Glomerular endothelial cell (primary cell): ENCODE results near the gene HTT. TPM values are rescaled to one million over a fixed set of nuclear protein-coding genes. Genes with fewer than 3 reads are reported as not detected.

ENCODE experiments used
- DNase-seq: peaks from one replicate; pipeline ENCODE4 v3.0.0-alpha.2; 2011; ENCODE audit warnings: low read depth, low spot score; ENCODE audit errors: extremely low read depth
- total RNA-seq: library from RNA; depleted of rRNA; stranded (reverse); fragments of >200 nt; gene quantifications from 2 replicates; pipeline ENCODE4 v1.2.3, GENCODE V29; 2015

HTT gene
- total RNA-seq, 1 donor from 2014 or later: 86.8 TPM

DNA sequence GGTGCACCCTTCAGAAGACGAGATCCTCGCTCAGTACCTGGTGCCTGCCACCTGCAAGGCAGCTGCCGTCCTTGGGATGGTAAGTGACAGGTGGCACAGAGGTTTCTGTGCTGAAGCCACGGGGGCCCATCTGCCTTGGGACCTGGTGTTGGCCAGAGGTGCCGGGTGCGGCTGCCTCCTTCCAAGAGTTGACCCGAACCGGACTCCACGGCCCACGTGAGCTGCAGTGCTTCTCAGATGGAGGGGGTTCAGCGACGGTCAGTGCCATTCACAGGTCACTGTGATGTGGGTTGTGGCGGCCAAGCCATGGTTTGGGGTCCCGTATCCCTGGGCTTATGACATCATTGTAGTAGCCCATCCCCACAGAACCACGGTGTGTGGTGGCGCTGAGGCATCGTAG lies 155.5 kb downstream of the HTT start:
- no peak for DNase-seq

DNA sequence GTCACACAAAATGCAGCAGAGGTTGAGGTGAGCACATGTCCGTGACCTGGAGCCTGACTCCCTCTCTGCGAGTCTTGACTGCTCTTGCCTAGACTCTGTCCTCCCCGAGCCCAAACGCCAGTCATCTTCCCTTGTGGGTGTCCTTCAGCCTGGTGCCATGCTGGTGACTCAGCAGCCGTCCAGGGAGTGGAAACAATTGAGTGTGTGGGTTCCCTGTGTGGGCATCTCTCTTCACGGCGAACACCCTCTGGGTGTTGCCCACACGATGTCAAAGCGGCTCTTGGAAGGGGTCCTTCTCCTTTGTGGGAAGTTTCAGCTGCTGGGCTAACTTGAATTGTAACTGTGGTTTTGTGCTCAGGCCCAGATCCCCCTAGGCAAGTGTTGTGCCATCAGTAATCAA lies 157.0 kb downstream of the HTT start:
- DNase-seq: no peak

DNA sequence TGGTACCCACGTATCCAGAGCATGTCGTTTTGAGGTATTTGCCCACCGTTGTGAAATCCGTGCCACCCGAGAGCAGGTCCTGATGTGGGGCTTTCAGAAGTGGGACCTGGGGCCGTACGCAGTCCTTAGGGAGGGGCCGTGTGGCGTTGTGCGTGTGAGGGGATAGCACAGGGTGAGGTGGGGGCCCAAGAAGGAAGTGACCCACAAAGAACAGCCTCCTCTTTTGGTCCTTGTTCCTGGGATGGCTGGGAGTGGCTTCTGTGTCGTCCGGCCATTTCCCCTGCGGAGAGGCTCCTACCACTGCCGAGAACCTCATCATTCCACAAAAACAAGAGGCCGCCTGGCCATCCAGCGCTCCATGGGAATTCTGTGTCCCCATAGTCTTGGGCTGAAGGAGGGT lies 157.5 kb downstream of the HTT start:
- DNase-seq: no peak

DNA sequence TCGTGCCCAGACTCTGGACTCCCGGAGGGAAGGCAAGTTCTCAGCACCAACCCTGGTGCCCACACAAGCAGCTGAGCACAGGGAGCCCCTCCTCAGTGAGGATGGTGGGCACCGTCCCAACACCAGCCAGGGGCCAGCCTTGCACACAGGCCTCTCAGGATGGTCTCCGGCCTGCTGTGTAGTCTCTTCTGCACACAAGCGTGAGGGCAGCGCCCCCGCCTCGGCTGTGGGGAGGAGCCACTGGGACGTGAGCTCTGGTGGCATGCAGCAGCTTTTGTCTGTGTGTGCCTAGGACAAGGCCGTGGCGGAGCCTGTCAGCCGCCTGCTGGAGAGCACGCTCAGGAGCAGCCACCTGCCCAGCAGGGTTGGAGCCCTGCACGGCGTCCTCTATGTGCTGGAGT lies 158.4 kb downstream of the HTT start:
- DNase-seq: no peak

DNA sequence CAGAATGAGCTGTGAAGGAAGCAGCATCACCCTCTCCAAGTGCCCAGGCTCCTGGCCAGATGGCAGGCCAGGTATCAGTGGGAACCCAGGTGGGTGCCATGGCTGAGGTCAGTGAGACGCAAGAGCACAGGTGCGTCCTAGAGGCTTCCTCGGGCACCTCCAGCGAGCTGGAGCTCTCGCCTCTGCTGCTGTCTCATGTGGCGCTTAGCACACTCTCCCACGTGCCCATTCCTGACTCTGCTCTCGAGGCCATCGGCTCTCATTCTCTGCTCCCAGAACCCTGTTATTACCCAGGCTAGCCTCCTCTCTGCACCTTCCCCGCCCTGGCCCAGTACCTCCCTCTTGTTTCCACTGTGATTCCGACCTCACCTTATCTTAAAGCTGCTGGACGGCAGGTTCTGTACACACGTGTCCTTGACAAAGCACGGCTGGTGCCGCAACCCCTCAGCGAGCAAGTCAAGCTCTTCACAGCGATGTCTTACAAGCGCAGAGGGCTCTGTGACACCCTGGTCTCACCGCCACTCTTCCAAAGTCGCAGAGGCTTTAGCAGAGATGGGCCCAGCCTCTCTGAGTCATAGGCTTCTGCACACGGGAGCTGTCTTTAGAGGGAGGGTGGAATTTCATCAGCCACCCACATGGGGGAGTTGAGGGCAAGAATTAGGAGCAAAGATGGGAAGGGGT lies 159.1 kb downstream of the HTT start:
- DNase-seq: no peak

DNA sequence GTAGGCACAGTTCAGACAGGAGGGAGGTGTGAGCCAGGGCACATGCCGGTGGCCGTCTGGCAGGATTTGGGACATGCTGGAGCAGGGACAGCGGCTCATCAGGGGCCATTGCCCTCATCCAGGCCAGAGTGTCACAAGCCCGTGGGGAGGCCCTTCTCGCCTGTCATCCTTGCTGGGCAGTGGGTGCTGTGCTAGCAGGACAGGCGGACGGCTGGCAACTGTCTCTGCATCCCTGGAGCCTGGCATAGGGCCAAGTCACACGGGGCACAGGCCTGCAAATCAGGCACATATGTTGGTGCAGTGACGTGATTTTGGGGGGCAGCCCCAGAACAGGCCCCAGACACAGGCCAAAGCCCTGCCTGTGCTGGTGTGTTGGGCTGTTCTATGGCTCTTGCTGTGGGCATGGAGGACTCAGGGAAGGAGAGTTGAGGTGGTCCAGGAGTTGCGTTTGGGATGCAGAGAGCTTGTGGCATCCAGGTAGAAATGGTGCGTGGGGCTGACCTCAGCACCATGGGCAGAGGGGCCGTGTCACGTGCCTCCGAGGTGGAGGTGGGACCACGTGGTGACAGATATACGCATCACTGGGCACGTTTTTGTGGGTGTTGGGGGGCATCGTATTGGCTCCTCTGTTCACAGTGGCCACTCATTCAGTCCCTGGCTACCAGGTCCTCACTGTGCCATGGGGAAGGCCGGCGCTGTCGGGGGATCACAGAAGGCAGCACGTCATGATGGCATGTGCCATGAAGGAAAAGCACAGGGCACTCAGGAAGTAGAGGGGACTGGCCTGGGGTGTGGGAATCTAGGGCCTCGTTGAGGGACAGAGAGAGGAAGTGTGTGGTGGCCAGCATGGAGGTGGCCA lies 159.9 kb downstream of the HTT start:
- no peak for DNase-seq

DNA sequence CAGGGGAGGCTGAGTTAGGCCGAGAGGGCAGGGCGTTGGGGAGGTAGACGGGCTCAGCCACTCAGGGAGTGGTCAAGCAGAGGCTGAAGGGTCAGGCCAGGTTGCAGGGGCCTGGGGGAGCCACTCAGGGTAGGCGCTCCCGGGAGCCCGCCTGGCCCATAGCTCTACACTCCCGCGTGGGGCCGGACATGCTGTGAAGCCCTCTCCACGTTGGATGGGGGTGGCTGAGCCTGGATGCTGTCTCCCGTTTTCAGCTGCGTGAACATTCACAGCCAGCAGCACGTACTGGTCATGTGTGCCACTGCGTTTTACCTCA lies 160.5 kb downstream of the HTT start:
- DNase-seq: no peak

DNA sequence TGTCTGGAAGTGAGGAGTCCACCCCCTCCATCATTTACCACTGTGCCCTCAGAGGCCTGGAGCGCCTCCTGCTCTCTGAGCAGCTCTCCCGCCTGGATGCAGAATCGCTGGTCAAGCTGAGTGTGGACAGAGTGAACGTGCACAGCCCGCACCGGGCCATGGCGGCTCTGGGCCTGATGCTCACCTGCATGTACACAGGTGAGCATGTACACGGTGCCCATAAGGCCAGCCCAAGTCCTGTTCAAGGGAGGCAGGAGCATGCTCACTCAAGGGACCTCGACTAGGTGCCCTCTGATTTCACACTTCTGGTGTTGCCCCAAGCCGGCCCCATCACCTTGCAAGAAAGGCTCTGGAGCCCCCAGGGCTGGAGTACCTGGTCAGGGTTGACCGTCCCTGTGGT lies 161.1 kb downstream of the HTT start:
- no peak for DNase-seq

DNA sequence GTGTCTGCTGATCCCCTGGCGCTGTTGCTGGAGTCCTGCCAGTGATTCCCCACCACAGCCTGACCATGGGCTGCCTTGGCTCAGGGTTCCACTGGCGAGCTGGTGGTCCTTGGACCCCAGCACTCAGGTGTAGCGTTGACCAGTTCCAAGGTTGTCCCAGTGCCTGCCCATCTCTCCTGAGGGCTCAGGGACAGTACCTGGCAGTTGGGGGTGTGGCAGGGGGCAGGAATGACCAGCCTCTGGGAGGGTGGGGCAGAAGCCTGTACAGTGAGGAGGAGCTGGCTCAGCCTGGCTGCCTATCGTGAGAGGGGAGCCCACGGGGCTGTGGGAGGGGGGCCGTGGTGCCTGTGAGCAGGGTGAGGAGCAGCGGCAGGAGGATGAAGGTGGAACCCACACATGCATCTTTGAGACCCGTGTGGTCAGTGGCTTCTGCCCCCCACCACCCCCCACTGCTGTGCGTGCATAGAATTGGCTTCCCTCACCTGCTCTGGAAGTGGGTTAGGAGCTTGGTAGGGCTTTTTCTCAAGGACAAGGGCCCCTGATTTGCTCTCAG lies 161.9 kb downstream of the HTT start:
- no peak for DNase-seq

DNA sequence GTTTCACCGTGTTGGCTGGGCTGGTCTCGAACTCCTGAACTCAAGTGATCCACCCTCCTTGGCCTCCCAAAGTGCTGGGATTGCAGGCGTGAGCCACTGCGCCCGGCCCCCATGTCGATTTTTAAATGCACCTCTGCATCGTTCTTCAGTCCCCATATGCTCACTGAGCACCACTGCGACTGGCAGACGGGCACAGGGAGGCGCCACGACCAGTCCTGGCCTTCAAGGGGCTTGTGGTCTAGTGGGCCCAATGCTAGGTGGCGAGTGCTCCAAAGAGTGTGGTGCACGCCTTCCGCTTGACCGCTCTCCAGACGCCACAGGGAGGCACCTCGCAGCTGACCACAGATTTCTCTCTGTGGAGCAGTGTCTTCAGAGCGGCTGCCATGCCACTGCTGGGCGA lies 162.8 kb downstream of the HTT start:
- DNase-seq: no peak

DNA sequence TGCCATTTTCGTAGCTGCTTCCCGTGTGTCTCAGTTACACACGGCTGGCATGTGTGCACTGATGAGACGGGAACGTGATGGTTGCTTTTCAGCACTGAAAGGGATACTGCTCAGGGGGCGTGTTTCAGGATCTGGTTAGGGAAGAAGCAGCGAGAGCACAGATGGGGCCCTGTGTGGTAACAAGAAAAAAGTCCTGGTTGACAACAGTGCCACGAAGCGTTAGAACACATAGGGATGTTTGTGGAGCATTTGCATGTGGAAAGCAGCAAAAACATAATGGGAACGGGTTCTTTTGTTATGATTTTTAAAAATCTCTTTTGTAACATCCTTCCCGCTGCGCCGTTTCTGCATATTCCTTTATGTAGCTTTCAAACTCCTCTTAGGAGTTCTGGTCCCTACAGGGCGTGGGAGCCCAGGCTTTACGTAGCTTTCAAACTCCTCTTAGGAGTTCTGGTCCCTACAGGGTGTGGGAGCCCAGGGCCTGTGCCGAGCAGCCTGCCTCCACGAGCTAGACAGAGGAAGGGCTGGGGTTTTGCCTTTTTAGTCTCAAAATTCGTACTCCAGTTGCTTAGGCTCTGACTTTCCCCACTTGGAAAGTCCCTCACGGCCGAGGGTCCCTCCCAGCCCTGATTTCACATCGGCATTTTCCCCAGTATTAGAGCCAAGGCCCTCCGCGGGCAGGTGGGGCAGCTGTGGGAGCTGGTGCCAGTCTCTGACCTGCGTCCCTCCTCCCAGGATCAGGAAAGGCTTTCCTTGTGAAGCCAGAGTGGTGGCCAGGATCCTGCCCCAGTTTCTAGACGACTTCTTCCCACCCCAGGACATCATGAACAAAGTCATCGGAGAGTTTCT lies 163.5 kb downstream of the HTT start:
- no peak for DNase-seq

DNA sequence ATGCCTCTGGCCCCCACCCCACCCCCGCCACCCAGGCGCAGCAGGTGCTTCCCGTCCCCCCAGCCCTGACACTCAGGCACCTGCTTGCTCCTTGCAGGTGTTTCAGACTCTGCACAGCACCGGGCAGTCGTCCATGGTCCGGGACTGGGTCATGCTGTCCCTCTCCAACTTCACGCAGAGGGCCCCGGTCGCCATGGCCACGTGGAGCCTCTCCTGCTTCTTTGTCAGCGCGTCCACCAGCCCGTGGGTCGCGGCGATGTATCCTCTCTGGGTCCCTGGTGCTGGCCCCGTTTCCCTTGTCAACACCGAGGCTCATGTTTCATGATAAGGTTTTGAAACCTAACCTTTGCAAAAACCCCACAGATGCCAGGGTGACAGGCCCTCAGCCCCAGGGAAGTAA lies 164.2 kb downstream of the HTT start:
- DNase-seq: no peak

DNA sequence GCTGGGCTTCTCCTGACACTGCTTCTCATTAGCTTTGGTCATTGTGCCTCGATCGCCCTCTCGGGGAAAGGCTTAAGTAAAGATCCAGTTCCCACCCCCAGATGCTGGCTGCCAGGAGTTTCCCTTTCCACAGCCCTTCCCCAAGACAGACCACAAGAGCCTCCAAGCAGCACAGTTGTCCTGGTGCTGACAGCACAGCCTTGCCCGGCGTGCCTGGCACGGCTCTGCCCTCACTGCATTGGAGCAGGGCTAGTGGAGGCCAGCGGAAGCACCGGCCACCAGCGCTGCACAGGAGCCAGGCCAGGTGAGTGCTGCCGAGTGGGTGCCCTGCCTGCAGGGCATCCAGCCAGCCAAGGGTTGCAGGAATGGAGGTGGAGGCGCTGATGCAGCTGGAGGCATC lies 164.8 kb downstream of the HTT start:
- DNase-seq: no peak

DNA sequence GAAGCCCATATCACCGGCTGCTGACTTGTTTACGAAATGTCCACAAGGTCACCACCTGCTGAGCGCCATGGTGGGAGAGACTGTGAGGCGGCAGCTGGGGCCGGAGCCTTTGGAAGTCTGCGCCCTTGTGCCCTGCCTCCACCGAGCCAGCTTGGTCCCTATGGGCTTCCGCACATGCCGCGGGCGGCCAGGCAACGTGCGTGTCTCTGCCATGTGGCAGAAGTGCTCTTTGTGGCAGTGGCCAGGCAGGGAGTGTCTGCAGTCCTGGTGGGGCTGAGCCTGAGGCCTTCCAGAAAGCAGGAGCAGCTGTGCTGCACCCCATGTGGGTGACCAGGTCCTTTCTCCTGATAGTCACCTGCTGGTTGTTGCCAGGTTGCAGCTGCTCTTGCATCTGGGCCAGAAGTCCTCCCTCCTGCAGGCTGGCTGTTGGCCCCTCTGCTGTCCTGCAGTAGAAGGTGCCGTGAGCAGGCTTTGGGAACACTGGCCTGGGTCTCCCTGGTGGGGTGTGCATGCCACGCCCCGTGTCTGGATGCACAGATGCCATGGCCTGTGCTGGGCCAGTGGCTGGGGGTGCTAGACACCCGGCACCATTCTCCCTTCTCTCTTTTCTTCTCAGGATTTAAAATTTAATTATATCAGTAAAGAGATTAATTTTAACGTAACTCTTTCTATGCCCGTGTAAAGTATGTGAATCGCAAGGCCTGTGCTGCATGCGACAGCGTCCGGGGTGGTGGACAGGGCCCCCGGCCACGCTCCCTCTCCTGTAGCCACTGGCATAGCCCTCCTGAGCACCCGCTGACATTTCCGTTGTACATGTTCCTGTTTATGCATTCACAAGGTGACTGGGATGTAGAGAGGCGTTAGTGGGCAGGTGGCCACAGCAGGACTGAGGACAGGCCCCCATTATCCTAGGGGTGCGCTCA lies 165.8 kb downstream of the HTT start:
- no peak for DNase-seq

DNA sequence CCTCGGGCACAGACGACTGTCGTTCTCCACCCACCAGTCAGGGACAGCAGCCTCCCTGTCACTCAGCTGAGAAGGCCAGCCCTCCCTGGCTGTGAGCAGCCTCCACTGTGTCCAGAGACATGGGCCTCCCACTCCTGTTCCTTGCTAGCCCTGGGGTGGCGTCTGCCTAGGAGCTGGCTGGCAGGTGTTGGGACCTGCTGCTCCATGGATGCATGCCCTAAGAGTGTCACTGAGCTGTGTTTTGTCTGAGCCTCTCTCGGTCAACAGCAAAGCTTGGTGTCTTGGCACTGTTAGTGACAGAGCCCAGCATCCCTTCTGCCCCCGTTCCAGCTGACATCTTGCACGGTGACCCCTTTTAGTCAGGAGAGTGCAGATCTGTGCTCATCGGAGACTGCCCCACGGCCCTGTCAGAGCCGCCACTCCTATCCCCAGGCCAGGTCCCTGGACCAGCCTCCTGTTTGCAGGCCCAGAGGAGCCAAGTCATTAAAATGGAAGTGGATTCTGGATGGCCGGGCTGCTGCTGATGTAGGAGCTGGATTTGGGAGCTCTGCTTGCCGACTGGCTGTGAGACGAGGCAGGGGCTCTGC lies 166.5 kb downstream of the HTT start:
- no peak for DNase-seq

DNA sequence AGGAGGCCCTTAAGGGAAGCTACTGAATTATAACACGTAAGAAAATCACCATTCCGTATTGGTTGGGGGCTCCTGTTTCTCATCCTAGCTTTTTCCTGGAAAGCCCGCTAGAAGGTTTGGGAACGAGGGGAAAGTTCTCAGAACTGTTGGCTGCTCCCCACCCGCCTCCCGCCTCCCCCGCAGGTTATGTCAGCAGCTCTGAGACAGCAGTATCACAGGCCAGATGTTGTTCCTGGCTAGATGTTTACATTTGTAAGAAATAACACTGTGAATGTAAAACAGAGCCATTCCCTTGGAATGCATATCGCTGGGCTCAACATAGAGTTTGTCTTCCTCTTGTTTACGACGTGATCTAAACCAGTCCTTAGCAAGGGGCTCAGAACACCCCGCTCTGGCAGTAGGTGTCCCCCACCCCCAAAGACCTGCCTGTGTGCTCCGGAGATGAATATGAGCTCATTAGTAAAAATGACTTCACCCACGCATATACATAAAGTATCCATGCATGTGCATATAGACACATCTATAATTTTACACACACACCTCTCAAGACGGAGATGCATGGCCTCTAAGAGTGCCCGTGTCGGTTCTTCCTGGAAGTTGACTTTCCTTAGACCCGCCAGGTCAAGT lies 167.5 kb downstream of the HTT start:
- DNase-seq: no peak

DNA sequence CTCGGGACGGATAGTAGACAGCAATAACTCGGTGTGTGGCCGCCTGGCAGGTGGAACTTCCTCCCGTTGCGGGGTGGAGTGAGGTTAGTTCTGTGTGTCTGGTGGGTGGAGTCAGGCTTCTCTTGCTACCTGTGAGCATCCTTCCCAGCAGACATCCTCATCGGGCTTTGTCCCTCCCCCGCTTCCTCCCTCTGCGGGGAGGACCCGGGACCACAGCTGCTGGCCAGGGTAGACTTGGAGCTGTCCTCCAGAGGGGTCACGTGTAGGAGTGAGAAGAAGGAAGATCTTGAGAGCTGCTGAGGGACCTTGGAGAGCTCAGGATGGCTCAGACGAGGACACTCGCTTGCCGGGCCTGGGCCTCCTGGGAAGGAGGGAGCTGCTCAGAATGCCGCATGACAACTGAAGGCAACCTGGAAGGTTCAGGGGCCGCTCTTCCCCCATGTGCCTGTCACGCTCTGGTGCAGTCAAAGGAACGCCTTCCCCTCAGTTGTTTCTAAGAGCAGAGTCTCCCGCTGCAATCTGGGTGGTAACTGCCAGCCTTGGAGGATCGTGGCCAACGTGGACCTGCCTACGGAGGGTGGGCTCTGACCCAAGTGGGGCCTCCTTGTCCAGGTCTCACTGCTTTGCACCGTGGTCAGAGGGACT lies 168.8 kb downstream of the HTT start:
- no peak for DNase-seq

DNA sequence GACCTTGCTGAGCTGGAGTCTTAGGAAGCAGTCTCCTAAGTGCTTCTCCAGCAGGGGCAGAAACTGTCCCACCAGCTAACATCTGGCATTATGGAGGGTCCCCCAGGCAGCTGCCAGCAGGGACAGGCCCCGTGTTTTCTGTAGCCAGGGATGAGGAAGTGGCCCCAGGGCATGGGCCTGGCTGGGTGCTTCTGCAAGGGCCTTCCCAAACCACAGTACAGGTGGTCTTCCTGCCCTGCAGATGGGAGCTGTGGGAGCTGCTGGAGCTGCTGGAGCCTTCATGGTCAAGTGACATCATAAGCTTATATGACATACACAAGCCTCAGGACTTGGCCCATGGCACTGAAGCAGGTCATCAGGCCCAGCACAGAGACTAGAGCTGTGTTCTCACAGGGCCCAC lies 169.5 kb downstream of the HTT start:
- no peak for DNase-seq

DNA sequence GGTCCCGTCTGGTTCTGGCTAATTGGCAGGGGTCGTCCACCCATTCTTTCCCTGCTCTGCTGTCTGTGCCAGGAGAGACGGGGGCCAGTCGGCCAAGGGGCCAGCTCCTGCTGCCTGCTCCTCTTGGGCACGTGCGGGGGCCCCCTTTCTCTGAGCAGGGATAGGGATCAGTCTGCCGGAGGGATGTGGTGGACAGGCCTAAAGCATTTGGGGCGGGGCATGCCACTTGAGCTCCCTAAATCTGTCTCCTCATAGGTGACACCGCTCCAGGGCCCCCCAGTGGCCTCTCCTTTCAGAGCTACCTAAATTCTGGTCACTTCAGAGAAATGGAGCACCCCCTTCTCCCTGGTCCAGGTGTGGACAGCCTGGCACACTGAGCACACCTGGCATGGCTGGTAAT lies 170.3 kb downstream of the HTT start:
- DNase-seq: no peak
